ENCODE results near the gene UQCC2. TPM values are rescaled to one million over a fixed set of nuclear protein-coding genes. Genes with fewer than 3 reads are reported as not detected.

UQCC2 gene
- 333 and 341 TPM in 2 replicates for polyA plus RNA-seq

DNA sequence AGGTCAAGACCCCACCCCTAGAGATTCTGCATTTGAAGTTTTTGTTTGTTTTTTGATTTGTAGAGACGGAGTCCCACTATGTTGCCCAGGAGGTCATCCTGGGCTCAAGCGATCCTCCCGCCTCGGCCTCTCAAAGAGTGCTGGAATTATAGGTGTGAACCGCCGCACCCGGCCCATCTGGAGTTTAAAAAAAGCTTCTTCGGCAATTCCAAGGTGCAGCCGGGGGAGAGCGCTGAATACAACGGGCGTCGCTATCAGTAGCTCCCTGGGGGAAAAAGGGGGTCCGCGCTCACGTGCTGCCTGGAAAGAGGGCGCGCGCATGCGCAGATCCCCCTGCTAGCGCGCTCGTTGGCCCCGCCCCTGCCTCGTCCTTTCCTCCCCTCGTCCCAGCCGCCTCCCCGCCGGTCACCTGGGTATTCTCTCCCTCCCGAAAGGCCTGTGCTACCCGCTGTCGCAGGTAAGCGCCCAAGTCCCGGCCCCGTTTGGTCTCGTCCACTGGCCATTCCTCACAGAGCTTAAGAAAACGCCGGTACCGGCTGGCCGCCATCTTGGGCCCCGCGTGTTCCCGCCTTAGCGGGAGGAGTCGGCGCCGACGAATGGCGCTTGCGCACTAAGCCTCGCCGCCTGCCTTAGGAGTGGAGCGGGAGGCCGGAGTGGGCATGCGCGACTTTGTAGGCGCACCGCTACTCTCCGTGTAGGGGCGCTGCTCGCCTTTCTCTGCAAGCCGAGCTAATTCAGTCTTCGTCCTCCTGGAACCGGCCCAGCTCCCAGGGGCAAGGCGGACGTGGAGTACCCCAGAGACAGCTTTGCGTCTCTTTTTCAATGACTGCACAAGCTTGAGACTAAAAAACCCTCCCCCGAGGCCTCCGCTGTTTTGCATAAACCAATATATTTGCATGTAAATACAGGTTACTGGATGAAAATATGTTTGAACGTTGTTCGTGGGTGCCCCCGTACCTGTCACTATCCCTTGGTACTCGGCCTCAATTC lies at the start of gene UQCC2:
Gene UQCC2, minus strand, starts transcription at position 561 of the 990 bp plus-strand sequence. Its CDS starts 14 bp downstream, at position 547.

DNA sequence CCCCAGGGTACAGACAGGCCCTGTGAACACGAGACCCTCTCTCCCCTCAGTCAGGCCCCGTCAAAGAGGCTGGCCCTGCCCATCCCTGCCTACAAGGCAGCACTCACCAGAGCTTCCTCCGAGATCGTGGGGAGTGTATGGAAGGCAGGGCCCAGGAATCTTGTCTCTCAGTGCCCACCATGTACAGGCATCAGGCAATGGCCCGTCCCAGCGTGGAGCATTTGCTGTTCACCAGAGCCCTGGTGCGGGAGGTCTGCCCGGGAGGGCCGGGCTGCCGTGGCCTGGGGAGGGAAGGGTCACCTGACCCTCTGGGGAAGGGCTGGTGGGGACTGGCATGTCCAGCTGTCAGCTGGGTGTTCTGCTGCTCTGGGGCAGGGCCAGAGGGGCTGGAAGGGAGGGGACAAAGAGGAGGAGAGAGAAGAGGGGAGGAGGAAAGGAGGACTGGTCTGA lies 35.2 kb upstream of the UQCC2 start, which contains the start of gene IP6K3:
Gene IP6K3, minus strand, starts transcription at position 255 of the 450 bp plus-strand sequence. CDS start 11,429 bp downstream, outside the sequence.

Other genes with a start within 250 kb of the UQCC2 start
- 1.4 and 2.8 TPM in 2 replicates for gene BAK1, start 131.4 kb downstream of the UQCC2 start, polyA plus RNA-seq
- gene ITPR3, start 90.4 kb downstream of the UQCC2 start, polyA plus RNA-seq = 0.03 TPM in 1 of 2 replicates, not detected in the other
- 0.09 and 2.7 TPM in 2 replicates for gene IP6K3, start 35.2 kb upstream of the UQCC2 start, polyA plus RNA-seq
- 7.4 and 10.5 TPM in 2 replicates for gene LEMD2, start 77.4 kb upstream of the UQCC2 start, polyA plus RNA-seq
- not detected in 2 replicates for gene MLN, start 92.3 kb upstream of the UQCC2 start, polyA plus RNA-seq

Measured in Purkinje cell (primary cell).